GM23338 (cell line): Measurements from ENCODE around the gene SORBS1. TPM values are rescaled to one million over a fixed set of nuclear protein-coding genes. Genes with fewer than 3 reads are reported as not detected.

Experiments
- ATAC-seq: fragments of 200-7000 bp; cut with Tn5 transposase; 3 replicates; pipeline ENCODE4 v1.9.1; 2020
- DNase-seq: peaks from one replicate; pipeline ENCODE4 v3.0.0-alpha.2; 2015; ENCODE audit warnings: low spot score
- H2AFZ ChIP-seq: fragments of 200-600 bp; sonication (generic); 2 replicates; pipeline ENCODE4 v1.8.0; 2016; ENCODE audit warnings: antibody characterized with exemption, mild to moderate bottlenecking, moderate library complexity
- H3F3A ChIP-seq: fragments of 200-600 bp; sonication (generic); replicated peaks from 2 replicates; pipeline ENCODE4 v1.8.0; 2017; ENCODE audit warnings: antibody characterized with exemption, mixed run types, low read depth
- H3K27ac ChIP-seq: fragments of 200-600 bp; sonication (generic); 2 replicates; pipeline ENCODE4 v1.6.1; 2016; ENCODE audit warnings: low read depth
- H3K27me3 ChIP-seq: fragments of 200-600 bp; sonication (generic); 2 replicates; pipeline ENCODE4 v1.8.0; 2016; ENCODE audit warnings: mild to moderate bottlenecking, mixed run types, moderate library complexity; ENCODE audit not compliant: insufficient read depth
- H3K36me3 ChIP-seq: fragments of 200-600 bp; sonication (generic); 2 replicates; pipeline ENCODE4 v1.8.0; 2016; ENCODE audit warnings: mild to moderate bottlenecking; ENCODE audit not compliant: insufficient read depth
- H3K4me1 ChIP-seq: fragments of 200-600 bp; sonication (generic); 2 replicates; pipeline ENCODE4 v1.8.0; 2016; ENCODE audit warnings: mild to moderate bottlenecking, moderate library complexity; ENCODE audit not compliant: insufficient read depth
- H3K4me2 ChIP-seq: fragments of 200-600 bp; sonication (generic); 2 replicates; pipeline ENCODE4 v1.7.1; 2017; ENCODE audit warnings: mixed run types
- H3K4me3 ChIP-seq: fragments of 200-600 bp; sonication (generic); 2 replicates; pipeline ENCODE4 v1.6.1; 2016; ENCODE audit warnings: mixed run types
- H3K79me2 ChIP-seq: fragments of 200-600 bp; sonication (generic); replicated peaks from 2 replicates; pipeline ENCODE4 v1.8.0; 2017; ENCODE audit warnings: mild to moderate bottlenecking; ENCODE audit not compliant: insufficient read depth
- H3K9me2 ChIP-seq: fragments of 200-600 bp; sonication (generic); 2 replicates; pipeline ENCODE4 v1.8.0; 2017; ENCODE audit not compliant: insufficient read depth
- H4K20me1 ChIP-seq: fragments of 200-600 bp; sonication (generic); replicated peaks from 2 replicates; pipeline ENCODE4 v1.8.0; 2017; ENCODE audit warnings: mild to moderate bottlenecking; ENCODE audit not compliant: insufficient read depth
- H3K27ac Mint-ChIP-seq: 2 replicates; pipeline ENCODE4 v1.8.0; 2020; ENCODE audit warnings: inconsistent platforms, mild to moderate bottlenecking, moderate library complexity, mixed read lengths
- H3K27me3 Mint-ChIP-seq: 3 replicates; pipeline ENCODE4 v1.8.0; 2022; ENCODE audit warnings: low read depth, mild to moderate bottlenecking, moderate library complexity, mixed read lengths, inconsistent platforms; ENCODE audit not compliant: insufficient read depth, poor library complexity
- H3K36me3 Mint-ChIP-seq: 3 replicates; pipeline ENCODE4 v1.8.0; 2021; ENCODE audit warnings: low read depth, mild to moderate bottlenecking, inconsistent platforms, moderate library complexity, mixed read lengths
- H3K4me1 Mint-ChIP-seq: 3 replicates; pipeline ENCODE4 v1.8.0; 2020; ENCODE audit warnings: mild to moderate bottlenecking, inconsistent platforms, mixed read lengths
- H3K4me3 Mint-ChIP-seq: 3 replicates; pipeline ENCODE4 v1.8.0; 2021; ENCODE audit warnings: moderate library complexity, mild to moderate bottlenecking, inconsistent platforms, mixed read lengths
- H3K9me3 Mint-ChIP-seq: 3 replicates; pipeline ENCODE4 v1.8.0; 2020; ENCODE audit warnings: moderate library complexity, mild to moderate bottlenecking, inconsistent platforms, mixed read lengths
- CREB1 ChIP-seq: fragments of 250-450 bp; sonication (Bioruptor Pico); IDR thresholded peaks from 2 replicates; pipeline ENCODE4 v1.5.0; 2020; ENCODE audit warnings: low read depth, mild to moderate bottlenecking, moderate library complexity
- CTCF ChIP-seq, 2 experiments: fragments of 200-600 bp in 1 of 2; sonication (generic) in 1 of 2; conservative IDR thresholded peaks; 2 replicates each; pipeline versions ENCODE4 v1.5.1 to v1.6.1; 2016 to 2017; ENCODE audit warnings: antibody characterized with exemption in 2 of 2, low read depth in 2 of 2, mild to moderate bottlenecking in 2 of 2, moderate library complexity in 1 of 2
- EZH2 ChIP-seq: fragments of 200-600 bp; sonication (generic); IDR thresholded peaks from one replicate; pipeline ENCODE4 v1.8.0; 2017; ENCODE audit warnings: antibody characterized with exemption, mild to moderate bottlenecking, low read depth; ENCODE audit not compliant: unreplicated experiment
- EZH2phosphoT487 ChIP-seq: fragments of 200-600 bp; sonication (generic); IDR thresholded peaks from one replicate; pipeline ENCODE4 v1.8.1; 2018; ENCODE audit warnings: antibody characterized with exemption; ENCODE audit not compliant: unreplicated experiment
- JUNB ChIP-seq: IDR thresholded peaks from one replicate; pipeline ENCODE4 v1.6.1; 2016; ENCODE audit warnings: antibody characterized with exemption; ENCODE audit not compliant: unreplicated experiment
- NANOG ChIP-seq: IDR thresholded peaks from 2 replicates; pipeline ENCODE4 v1.6.1; 2016; ENCODE audit warnings: antibody characterized with exemption, borderline replicate concordance
- POLR2AphosphoS5 ChIP-seq: IDR thresholded peaks from 2 replicates; pipeline ENCODE4 v1.6.1; 2016; ENCODE audit warnings: antibody characterized with exemption, low read depth
- REST ChIP-seq: IDR thresholded peaks from one replicate; pipeline ENCODE4 v1.6.1; 2018; ENCODE audit warnings: antibody characterized with exemption; ENCODE audit not compliant: unreplicated experiment
- STAT1 ChIP-seq: IDR thresholded peaks from one replicate; pipeline ENCODE4 v1.6.1; 2016; ENCODE audit warnings: antibody characterized with exemption; ENCODE audit not compliant: unreplicated experiment
- ZNF114 ChIP-seq: fragments of 250-450 bp; sonication (Bioruptor Pico); IDR thresholded peaks from 2 replicates; pipeline ENCODE4 v1.5.0; 2020; ENCODE audit warnings: mild to moderate bottlenecking, moderate library complexity
- ZNF331 ChIP-seq: fragments of 250-450 bp; sonication (Bioruptor Pico); IDR thresholded peaks from 2 replicates; pipeline ENCODE4 v1.5.0; 2020; ENCODE audit warnings: low read depth, mild to moderate bottlenecking, moderate library complexity
- polyA plus RNA-seq: library from polyadenylated mRNA; unstranded; fragments of >200 nt; fragmentation: Nextera tagmentation; extraction: Ambion mirVana; gene quantifications from 2 replicates; pipeline ENCODE4 v1.2.1, GENCODE V29; 2016
- total RNA-seq: library from RNA; depleted of rRNA; stranded (reverse); fragments of >200 nt; shearing (Covaris generic); gene quantifications from 2 replicates; pipeline ENCODE4 v1.2.3, GENCODE V29; 2014
- TF ChIP-seq, protein P1 (sequence below): IDR thresholded peaks from 2 replicates; pipeline ENCODE4 v1.6.1; 2016; ENCODE audit warnings: antibody characterized with exemption
- TF ChIP-seq, protein P2 (sequence below): fragments of 250-450 bp; sonication (Bioruptor Pico); IDR thresholded peaks from 2 replicates; pipeline ENCODE4 v1.5.0; 2020; ENCODE audit warnings: mild to moderate bottlenecking, moderate library complexity

The SORBS1 gene
- total and polyA plus RNA-seq, 2 experiments from 2014 or later, result 47.7 to 51.5 TPM

- Histone ChIP-seq H3K36me3 (peaks cover 9% of the 10 kb centered on the region), H3K4me3 (no peak overlapping the region), H4K20me1 (no peaks in the 10 kb centered on the region), H3K27ac (no peak overlapping the region), H3K9me2 (no peaks in the 10 kb centered on the region), H3F3A (no peaks in the 10 kb centered on the region), H3K27me3 (no peaks in the 10 kb centered on the region), H2AFZ (no peak overlapping the region), H3K79me2 (no peaks in the 10 kb centered on the region), H3K4me2 (no peak overlapping the region), H3K4me1 (no peaks in the 10 kb centered on the region)
- Mint-ChIP-seq H3K27ac (no peak overlapping the region), H3K9me3 (no peaks in the 10 kb centered on the region), H3K27me3 (peaks cover 8% of the 10 kb centered on the region), H3K4me3 (no peak overlapping the region), H3K36me3 (peaks cover 10% of the 10 kb centered on the region), H3K4me1 (no peaks in the 10 kb centered on the region)
- no peak for ATAC-seq
- DNase-seq, result no peak
- TF ChIP-seq STAT1 (no peak), EZH2 (no peak), ZNF114 (no peak), ZNF331 (CRISPR knock-in tag) (no peak), CREB1 (no peak), REST (no peak), CTCF (conservative IDR thresholded peaks at IDR 0.05; ENCODE audit: low read depth in 2 of 2) (no peak), POLR2AphosphoS5 (no peak), EZH2phosphoT487 (no peak), NANOG (no peak), JUNB (no peak)
- TF ChIP-seq, protein P1, sequence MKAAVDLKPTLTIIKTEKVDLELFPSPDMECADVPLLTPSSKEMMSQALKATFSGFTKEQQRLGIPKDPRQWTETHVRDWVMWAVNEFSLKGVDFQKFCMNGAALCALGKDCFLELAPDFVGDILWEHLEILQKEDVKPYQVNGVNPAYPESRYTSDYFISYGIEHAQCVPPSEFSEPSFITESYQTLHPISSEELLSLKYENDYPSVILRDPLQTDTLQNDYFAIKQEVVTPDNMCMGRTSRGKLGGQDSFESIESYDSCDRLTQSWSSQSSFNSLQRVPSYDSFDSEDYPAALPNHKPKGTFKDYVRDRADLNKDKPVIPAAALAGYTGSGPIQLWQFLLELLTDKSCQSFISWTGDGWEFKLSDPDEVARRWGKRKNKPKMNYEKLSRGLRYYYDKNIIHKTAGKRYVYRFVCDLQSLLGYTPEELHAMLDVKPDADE, result no peak
- TF ChIP-seq, protein P2, sequence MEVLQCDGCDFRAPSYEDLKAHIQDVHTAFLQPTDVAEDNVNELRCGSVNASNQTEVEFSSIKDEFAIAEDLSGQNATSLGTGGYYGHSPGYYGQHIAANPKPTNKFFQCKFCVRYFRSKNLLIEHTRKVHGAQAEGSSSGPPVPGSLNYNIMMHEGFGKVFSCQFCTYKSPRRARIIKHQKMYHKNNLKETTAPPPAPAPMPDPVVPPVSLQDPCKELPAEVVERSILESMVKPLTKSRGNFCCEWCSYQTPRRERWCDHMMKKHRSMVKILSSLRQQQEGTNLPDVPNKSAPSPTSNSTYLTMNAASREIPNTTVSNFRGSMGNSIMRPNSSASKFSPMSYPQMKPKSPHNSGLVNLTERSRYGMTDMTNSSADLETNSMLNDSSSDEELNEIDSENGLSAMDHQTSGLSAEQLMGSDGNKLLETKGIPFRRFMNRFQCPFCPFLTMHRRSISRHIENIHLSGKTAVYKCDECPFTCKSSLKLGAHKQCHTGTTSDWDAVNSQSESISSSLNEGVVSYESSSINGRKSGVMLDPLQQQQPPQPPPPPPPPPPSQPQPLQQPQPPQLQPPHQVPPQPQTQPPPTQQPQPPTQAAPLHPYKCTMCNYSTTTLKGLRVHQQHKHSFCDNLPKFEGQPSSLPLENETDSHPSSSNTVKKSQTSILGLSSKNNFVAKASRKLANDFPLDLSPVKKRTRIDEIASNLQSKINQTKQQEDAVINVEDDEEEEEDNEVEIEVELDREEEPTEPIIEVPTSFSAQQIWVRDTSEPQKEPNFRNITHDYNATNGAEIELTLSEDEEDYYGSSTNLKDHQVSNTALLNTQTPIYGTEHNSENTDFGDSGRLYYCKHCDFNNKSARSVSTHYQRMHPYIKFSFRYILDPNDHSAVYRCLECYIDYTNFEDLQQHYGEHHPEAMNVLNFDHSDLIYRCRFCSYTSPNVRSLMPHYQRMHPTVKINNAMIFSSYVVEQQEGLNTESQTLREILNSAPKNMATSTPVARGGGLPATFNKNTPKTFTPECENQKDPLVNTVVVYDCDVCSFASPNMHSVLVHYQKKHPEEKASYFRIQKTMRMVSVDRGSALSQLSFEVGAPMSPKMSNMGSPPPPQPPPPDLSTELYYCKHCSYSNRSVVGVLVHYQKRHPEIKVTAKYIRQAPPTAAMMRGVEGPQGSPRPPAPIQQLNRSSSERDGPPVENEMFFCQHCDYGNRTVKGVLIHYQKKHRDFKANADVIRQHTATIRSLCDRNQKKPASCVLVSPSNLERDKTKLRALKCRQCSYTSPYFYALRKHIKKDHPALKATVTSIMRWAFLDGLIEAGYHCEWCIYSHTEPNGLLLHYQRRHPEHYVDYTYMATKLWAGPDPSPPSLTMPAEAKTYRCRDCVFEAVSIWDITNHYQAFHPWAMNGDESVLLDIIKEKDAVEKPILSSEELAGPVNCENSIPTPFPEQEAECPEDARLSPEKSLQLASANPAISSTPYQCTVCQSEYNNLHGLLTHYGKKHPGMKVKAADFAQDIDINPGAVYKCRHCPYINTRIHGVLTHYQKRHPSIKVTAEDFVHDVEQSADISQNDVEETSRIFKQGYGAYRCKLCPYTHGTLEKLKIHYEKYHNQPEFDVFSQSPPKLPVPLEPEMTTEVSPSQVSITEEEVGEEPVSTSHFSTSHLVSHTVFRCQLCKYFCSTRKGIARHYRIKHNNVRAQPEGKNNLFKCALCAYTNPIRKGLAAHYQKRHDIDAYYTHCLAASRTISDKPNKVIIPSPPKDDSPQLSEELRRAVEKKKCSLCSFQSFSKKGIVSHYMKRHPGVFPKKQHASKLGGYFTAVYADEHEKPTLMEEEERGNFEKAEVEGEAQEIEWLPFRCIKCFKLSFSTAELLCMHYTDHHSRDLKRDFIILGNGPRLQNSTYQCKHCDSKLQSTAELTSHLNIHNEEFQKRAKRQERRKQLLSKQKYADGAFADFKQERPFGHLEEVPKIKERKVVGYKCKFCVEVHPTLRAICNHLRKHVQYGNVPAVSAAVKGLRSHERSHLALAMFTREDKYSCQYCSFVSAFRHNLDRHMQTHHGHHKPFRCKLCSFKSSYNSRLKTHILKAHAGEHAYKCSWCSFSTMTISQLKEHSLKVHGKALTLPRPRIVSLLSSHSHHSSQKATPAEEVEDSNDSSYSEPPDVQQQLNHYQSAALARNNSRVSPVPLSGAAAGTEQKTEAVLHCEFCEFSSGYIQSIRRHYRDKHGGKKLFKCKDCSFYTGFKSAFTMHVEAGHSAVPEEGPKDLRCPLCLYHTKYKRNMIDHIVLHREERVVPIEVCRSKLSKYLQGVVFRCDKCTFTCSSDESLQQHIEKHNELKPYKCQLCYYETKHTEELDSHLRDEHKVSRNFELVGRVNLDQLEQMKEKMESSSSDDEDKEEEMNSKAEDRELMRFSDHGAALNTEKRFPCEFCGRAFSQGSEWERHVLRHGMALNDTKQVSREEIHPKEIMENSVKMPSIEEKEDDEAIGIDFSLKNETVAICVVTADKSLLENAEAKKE (CRISPR knock-in tag), result no peak
Observed at GRCh38 chr10:95352684-95353083, 208.5 kb downstream of the SORBS1 start.
